Progenitor cell of endocrine pancreas (in vitro differentiated cells): ENCODE data around the gene BIRC2. TPM values are rescaled to one million over a fixed set of nuclear protein-coding genes. Genes with fewer than 3 reads are reported as not detected.

Source experiments
- DNase-seq: peaks from one replicate; pipeline ENCODE4 v3.0.0; 2021; ENCODE audit warnings: low spot score; ENCODE audit not compliant: unreplicated experiment
- H3K27ac Mint-ChIP-seq: 2 replicates; pipeline ENCODE4 v1.8.0; 2021; ENCODE audit warnings: mild to moderate bottlenecking, moderate library complexity, mixed read lengths
- H3K27me3 Mint-ChIP-seq: 2 replicates; pipeline ENCODE4 v1.8.0; 2021; ENCODE audit warnings: mixed read lengths
- H3K36me3 Mint-ChIP-seq: 2 replicates; pipeline ENCODE4 v1.8.0; 2022; ENCODE audit warnings: mixed read lengths; ENCODE audit not compliant: insufficient read depth
- H3K4me1 Mint-ChIP-seq: 2 replicates; pipeline ENCODE4 v1.8.0; 2021; ENCODE audit warnings: low read depth, mixed read lengths
- H3K4me3 Mint-ChIP-seq: 2 replicates; pipeline ENCODE4 v1.8.0; 2021; ENCODE audit warnings: low read depth, mild to moderate bottlenecking, moderate library complexity, mixed read lengths
- H3K9me3 Mint-ChIP-seq: 2 replicates; pipeline ENCODE4 v1.8.0; 2021; ENCODE audit warnings: low read depth, mixed read lengths
- CTCF ChIP-seq: fragments of 200-600 bp; sonication (generic); IDR thresholded peaks from one replicate; pipeline ENCODE4 v1.5.0; 2021; ENCODE audit warnings: antibody characterized with exemption, mild to moderate bottlenecking; ENCODE audit not compliant: unreplicated experiment
- total RNA-seq: library from RNA; stranded (reverse); gene quantifications from 2 replicates; pipeline ENCODE4 v1.2.1, GENCODE V29; 2021

BIRC2 gene
- total RNA-seq, 1 donor from 2014 or later: 66.3 TPM

GRCh38 chr11:102384419-102385079 lies 37.5 kb downstream of the BIRC2 start:
- Mint-ChIP-seq H3K27ac (peak overlapping the region; percentile 97), H3K4me3 (peak overlapping the region; percentile 52), H3K36me3 (peaks cover 39% of the 10 kb centered on the region), H3K27me3 (no peaks in the 10 kb centered on the region), H3K9me3 (peaks cover 4% of the 10 kb centered on the region), H3K4me1 (peaks cover 49% of the 10 kb centered on the region)
- TF ChIP-seq CTCF: no peak
- DNase-seq: no peak

GRCh38 chr11:102385085-102386007 lies 38.3 kb downstream of the BIRC2 start:
- Mint-ChIP-seq H3K4me3 (peak overlapping the region; percentile 52), H3K27me3 (no peaks in the 10 kb centered on the region), H3K9me3 (peaks cover 4% of the 10 kb centered on the region), H3K4me1 (peaks cover 50% of the 10 kb centered on the region), H3K36me3 (peaks cover 37% of the 10 kb centered on the region), H3K27ac (peak overlapping the region; percentile 97)
- DNase-seq: no peak
- no peak for TF ChIP-seq CTCF

GRCh38 chr11:102386136-102386734 lies 39.2 kb downstream of the BIRC2 start:
- H3K27me3 Mint-ChIP-seq: no peaks in the 10 kb centered on the region
- H3K4me1 Mint-ChIP-seq: peaks cover 50% of the 10 kb centered on the region
- no peak for TF ChIP-seq CTCF
- no peak overlapping the region for H3K4me3 Mint-ChIP-seq
- peaks cover 35% of the 10 kb centered on the region for H3K36me3 Mint-ChIP-seq
- DNase-seq: no peak
- H3K27ac Mint-ChIP-seq: peak overlapping the region; percentile 72
- peaks cover 4% of the 10 kb centered on the region for H3K9me3 Mint-ChIP-seq

GRCh38 chr11:102387043-102387781 lies 40.2 kb downstream of the BIRC2 start:
- Mint-ChIP-seq H3K4me3 (no peak overlapping the region), H3K27ac (no peak overlapping the region)

More at GRCh38 chr11:102387043-102387781, 40.2 kb downstream of the BIRC2 start:
- peaks cover 4% of the 10 kb centered on the region for H3K9me3 Mint-ChIP-seq
- peaks cover 47% of the 10 kb centered on the region for H3K4me1 Mint-ChIP-seq
- no peak for DNase-seq
- H3K27me3 Mint-ChIP-seq: no peaks in the 10 kb centered on the region
- TF ChIP-seq CTCF: no peak
- peaks cover 33% of the 10 kb centered on the region for H3K36me3 Mint-ChIP-seq
